Pancreas (tissue), 10 donors: ENCODE data around the gene CEP57L1. TPM values are rescaled to one million over a fixed set of nuclear protein-coding genes. Genes with fewer than 3 reads are reported as not detected.

ENCODE experiments used
- ATAC-seq, 4 donors: fragments of 200-7000 bp; cut with Tn5 transposase; one replicate each; pipeline versions ENCODE4 v1.8.0 to v1.9.1; 2020; ENCODE audit warnings: mild to moderate bottlenecking in 4 of 4, moderate library complexity in 4 of 4
- DNase-seq, 6 donors: peaks; one replicate each; pipeline ENCODE4 v3.0.0-alpha.2; 2020
- FAIRE-seq: peaks from 2 replicates; lab custom pipeline; 2012; peaks lifted over from hg19 to GRCh38; lab: Jason Lieb, UNC
- H3K27ac ChIP-seq, 4 donors: fragments of 200-600 bp; sonication (generic); 1 replicate in 3 of 4; 2 replicates in 1 of 4; pipeline versions ENCODE4 v1.5.0 to v1.8.0; 2020
- H3K27me3 ChIP-seq, 4 donors: fragments of 200-600 bp; one replicate each; pipeline ENCODE4 v1.8.0; 2021
- H3K36me3 ChIP-seq, 3 donors: fragments of 200-600 bp; sonication (generic) in 1 of 3; one replicate each; pipeline versions ENCODE4 v1.5.0 to v1.8.0; 2020 to 2021
- H3K4me1 ChIP-seq, 3 donors: fragments of 200-600 bp; one replicate each; pipeline ENCODE4 v1.8.0; 2021
- H3K4me3 ChIP-seq, 4 donors: fragments of 200-600 bp; sonication (generic) in 2 of 4; one replicate each; pipeline versions ENCODE4 v1.5.0 to v1.8.0; 2020 to 2021
- H3K9me3 ChIP-seq, 4 donors: fragments of 200-600 bp; one replicate each; pipeline ENCODE4 v1.8.0; 2021
- CTCF ChIP-seq, 4 donors: fragments of 200-600 bp; sonication (generic) in 3 of 4; IDR thresholded peaks; one replicate each; pipeline versions ENCODE4 v1.5.0 to v1.8.0; 2021; ENCODE audit warnings: antibody characterized with exemption in 4 of 4
- whole genome bisulfite sequencing, 2 donors: extraction: QIAGEN DNeasy Blood & Tissue Kit; methylation state at CpG; one replicate each; pipeline ENCODE4 v1.1.7; 2013; 5-methylcytosine and 5-hydroxymethylcytosine counted together
- intact Hi-C, 3 donors: fragments of 100-400 bp; cut with DNase I; formaldehyde crosslinking; loops; one replicate each; pipeline versions ENCODE4 v1.11.1 to v1.14.2; 2022
- polyA plus RNA-seq, 2 donors: library from polyadenylated mRNA; stranded (reverse); fragments of 200-250 nt; gene quantifications; one replicate each; pipeline ENCODE4 v1.2.3, GENCODE V29; 2013
- total RNA-seq, 6 donors: library from RNA; stranded (reverse); fragmentation: NEBNext Ultra II Directional in 4 of 6; extraction: Animal tissue kit (Norgen Biotek cat#: 25700) in 4 of 6; gene quantifications; one replicate each; pipeline versions ENCODE4 v1.2.1 to v1.2.4, GENCODE V29; 2021 to 2023
- donor health status: healthy with polysubstance abuse.
- donor health status: DM: no; HTN: no; CAD: no; lungs with moderate emphysema.
- donor health status: DM: no; HTN: no; CAD: no.
- donor health status: control.
- donor health status: control.
- donor health status: Bipolar disorder and iron deficiency.
- donor health status: DM: yes; HTN: yes; CAD: no.
- donor health status: DM: no; HTN: no; CAD: no.
- donor health status: DM: no; HTN: no; CAD: no.
- donor health status: DM: yes; HTN: yes; CAD: no.

CEP57L1 gene
- total and polyA plus RNA-seq, 8 donors = 3.7 to 7.0 (median 4.4) TPM

GRCh38 chr6:109183109-109183650, 87.9 kb downstream of the CEP57L1 start:
- no peak for TF ChIP-seq CTCF (IDR thresholded peaks at IDR 0.05)
- no peak for DNase-seq
- ATAC-seq = peak in 1 of 4 donors; percentile 32
- no peaks in the 10 kb centered on the region for H3K27me3 ChIP-seq
- peaks cover 0 to 16% (median 4%) of the 10 kb centered on the region in 3 donors for H3K4me1 ChIP-seq
- intact Hi-C loops = loop anchor here in 1 of 3 donors (10.0 kb wide), 1 partner anchor 212 kb away; no protein-coding TSS in a partner anchor
- 6 to 16% methylated on average over 2 of the region's 2 CpGs for WGBS, 2 donors
- H3K4me3 ChIP-seq = no peak overlapping the region
- H3K36me3 ChIP-seq = no peaks in the 10 kb centered on the region
- H3K27ac ChIP-seq = no peak overlapping the region
- H3K9me3 ChIP-seq = no peaks in the 10 kb centered on the region
- FAIRE-seq = no peak

GRCh38 chr6:109184638-109185037, 89.3 kb downstream of the CEP57L1 start:
- H3K9me3 ChIP-seq = no peaks in the 10 kb centered on the region
- no peak overlapping the region for H3K4me3 ChIP-seq
- H3K27ac ChIP-seq = no peak overlapping the region
- peaks cover 0 to 16% (median 4%) of the 10 kb centered on the region in 3 donors for H3K4me1 ChIP-seq
- FAIRE-seq (no peak), ATAC-seq (no peak), DNase-seq (no peak)
- WGBS, 2 donors = 61 to 63% methylated on average over 3 of the region's 3 CpGs
- intact Hi-C loops = loop anchor here in 2 of 3 donors (5.0 to 10.0 kb wide), 2 partner anchors 203 to 210 kb away; no protein-coding TSS in a partner anchor
- H3K36me3 ChIP-seq = no peaks in the 10 kb centered on the region
- no peak for TF ChIP-seq CTCF (IDR thresholded peaks at IDR 0.05)
- H3K27me3 ChIP-seq = no peaks in the 10 kb centered on the region

- no peak overlapping the region for H3K27ac ChIP-seq
- no peak overlapping the region for H3K4me3 ChIP-seq
- 38 to 49% methylated on average over 3 of the region's 3 CpGs for WGBS, 2 donors
- intact Hi-C loops = loop anchor here in 2 of 3 donors (5.0 to 10.0 kb wide), 2 partner anchors 201 to 209 kb away; no protein-coding TSS in a partner anchor
- peaks cover 0 to 16% (median 4%) of the 10 kb centered on the region in 3 donors for H3K4me1 ChIP-seq
- ATAC-seq = no peak
- no peak for DNase-seq
- H3K9me3 ChIP-seq = no peaks in the 10 kb centered on the region
- no peaks in the 10 kb centered on the region for H3K27me3 ChIP-seq
- TF ChIP-seq CTCF (IDR thresholded peaks at IDR 0.05) = no peak
- no peaks in the 10 kb centered on the region for H3K36me3 ChIP-seq
- no peak for FAIRE-seq
Observed at GRCh38 chr6:109186012-109186411, 90.7 kb downstream of the CEP57L1 start.

GRCh38 chr6:109187399-109188114, 92.2 kb downstream of the CEP57L1 start:
- FAIRE-seq (peak; percentile 47), ATAC-seq (peak; percentile 81 to 100 (median 98)), DNase-seq (peak in 5 of 6 donors; percentile 35 to 70 (median 56))
- H3K4me1 ChIP-seq = peaks cover 0 to 13% (median under 1%) of the 10 kb centered on the region in 3 donors
- WGBS, 2 donors = 8 to 9% methylated on average over 5 of the region's 5 CpGs
- TF ChIP-seq CTCF (IDR thresholded peaks at IDR 0.05) = peak; percentile 68 to 94 (median 80)
- intact Hi-C loops = loop anchor here in 2 of 3 donors (5.0 to 10.0 kb wide), 2 partner anchors 200 to 207 kb away; no protein-coding TSS in a partner anchor
- no peaks in the 10 kb centered on the region for H3K27me3 ChIP-seq
- H3K36me3 ChIP-seq = no peaks in the 10 kb centered on the region
- no peaks in the 10 kb centered on the region for H3K9me3 ChIP-seq
- no peak overlapping the region for H3K27ac ChIP-seq
- no peak overlapping the region for H3K4me3 ChIP-seq
